ENCODE data around the gene OR2B6. TPM values are rescaled to one million over a fixed set of nuclear protein-coding genes. Genes with fewer than 3 reads are reported as not detected.

OR2B6 gene
- total and polyA plus RNA-seq, 2 of the 13 experiments (the other 11 are each of a cell fraction or from before 2014, with no cell fraction given) = 1.2 TPM; not detected in 1

DNA sequence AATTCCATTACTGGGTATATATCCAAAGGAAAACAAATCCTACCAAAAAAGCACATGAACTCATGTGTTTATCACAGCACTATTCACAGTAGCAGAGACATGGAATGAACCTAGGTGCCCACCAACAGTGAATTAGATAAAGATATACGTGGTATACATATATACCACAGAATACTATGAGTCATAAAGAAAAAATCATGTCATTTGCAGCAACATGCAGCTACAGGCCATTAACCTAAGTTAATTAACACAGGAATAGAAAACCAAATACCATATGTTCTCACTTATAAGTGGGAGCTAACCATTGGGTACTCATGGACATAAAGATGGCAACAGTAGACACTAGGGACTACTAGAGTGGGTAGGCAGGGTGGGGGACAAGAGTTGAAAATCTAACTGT lies 49.0 kb upstream of the OR2B6 start (continued):
- no peak for TF ChIP-seq ZNF350 (CRISPR knock-in tag; IDR thresholded peaks at IDR 0.05; ENCODE audit: borderline replicate concordance, low read depth)
- no peak for TF ChIP-seq RFX1 (IDR thresholded peaks at IDR 0.05)
- TF ChIP-seq SALL1 (CRISPR knock-in tag; IDR thresholded peaks at IDR 0.05) = no peak
- TF ChIP-seq ZNF850 (CRISPR knock-in tag; conservative IDR thresholded peaks at IDR 0.05) = no peak

DNA sequence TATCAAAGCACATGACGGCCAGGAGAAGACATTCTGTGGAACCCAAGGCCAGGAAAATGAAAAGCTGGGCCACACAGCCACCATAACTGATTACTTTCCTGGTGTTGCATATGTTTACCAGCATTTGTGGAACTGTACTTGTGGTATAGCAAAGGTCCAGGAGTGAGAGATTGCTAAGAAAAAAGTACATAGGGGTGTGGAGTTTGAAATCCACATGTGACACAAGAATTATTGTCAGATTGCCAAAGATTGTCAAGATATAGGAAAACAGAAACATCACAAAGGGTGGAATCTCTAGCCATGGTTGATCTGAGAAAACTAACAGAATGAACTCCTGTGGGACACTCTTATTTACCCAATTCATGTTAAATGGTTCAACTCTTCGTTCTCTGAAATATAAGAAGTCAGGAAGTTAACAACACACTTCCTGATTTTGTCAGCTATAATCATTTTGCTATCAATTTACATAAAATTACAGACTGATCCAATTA lies 45.0 kb upstream of the OR2B6 start, which contains the start of gene OR2B2:
TSS of gene OR2B2 (minus strand) at position 441 of the 491 bp plus-strand sequence. CDS start at position 364, 77 bp downstream.
- TF ChIP-seq AGO1 (IDR thresholded peaks at IDR 0.05; ENCODE audit: low read depth, low read length, poor library complexity, severe bottlenecking) = no peak
- TF ChIP-seq ZSCAN22 (CRISPR knock-in tag; IDR thresholded peaks at IDR 0.05) = no peak
- no peak for TF ChIP-seq KLF13 (CRISPR knock-in tag; IDR thresholded peaks at IDR 0.05)
- no peak for TF ChIP-seq ZNF879 (CRISPR knock-in tag; IDR thresholded peaks at IDR 0.05)
- TF ChIP-seq, protein P1, sequence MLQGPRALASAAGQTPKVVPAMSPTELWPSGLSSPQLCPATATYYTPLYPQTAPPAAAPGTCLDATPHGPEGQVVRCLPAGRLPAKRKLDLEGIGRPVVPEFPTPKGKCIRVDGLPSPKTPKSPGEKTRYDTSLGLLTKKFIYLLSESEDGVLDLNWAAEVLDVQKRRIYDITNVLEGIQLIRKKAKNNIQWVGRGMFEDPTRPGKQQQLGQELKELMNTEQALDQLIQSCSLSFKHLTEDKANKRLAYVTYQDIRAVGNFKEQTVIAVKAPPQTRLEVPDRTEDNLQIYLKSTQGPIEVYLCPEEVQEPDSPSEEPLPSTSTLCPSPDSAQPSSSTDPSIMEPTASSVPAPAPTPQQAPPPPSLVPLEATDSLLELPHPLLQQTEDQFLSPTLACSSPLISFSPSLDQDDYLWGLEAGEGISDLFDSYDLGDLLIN (CRISPR knock-in tag; IDR thresholded peaks at IDR 0.05; ENCODE audit: borderline replicate concordance) = no peak
- no peak for TF ChIP-seq TCF12 (IDR thresholded peaks at IDR 0.05)
- TF ChIP-seq TCF12 (CRISPR knock-in tag; IDR thresholded peaks at IDR 0.05) = no peak
- no peak for TF ChIP-seq CEBPG (CRISPR knock-in tag; IDR thresholded peaks at IDR 0.05)
- no peak for TF ChIP-seq ZNF260 (CRISPR knock-in tag; IDR thresholded peaks at IDR 0.05; ENCODE audit: borderline replicate concordance, low read depth)
- TF ChIP-seq NFYC (CRISPR knock-in tag; IDR thresholded peaks at IDR 0.05) = no peak
- TF ChIP-seq ZNF598 (CRISPR knock-in tag; IDR thresholded peaks at IDR 0.05; ENCODE audit: borderline replicate concordance) = no peak
- TF ChIP-seq ZNF792 (CRISPR knock-in tag; IDR thresholded peaks at IDR 0.05) = no peak
- no peak for TF ChIP-seq NFRKB (IDR thresholded peaks at IDR 0.05)
- TF ChIP-seq ZFP1 (CRISPR knock-in tag; IDR thresholded peaks at IDR 0.05) = no peak
- intact Hi-C loops (cut with micrococcal nuclease; ENCODE audit: unreplicated experiment) = no loop called here
- no peak within 1 kb of the TSS for H3K4me2 ChIP-seq (ENCODE audit: low read depth, low read length)
- H3K36me3 ChIP-seq (replicated peaks in 1 of 2; ENCODE audit: control insufficient read depth in 1 of 2, insufficient read depth in 2 of 2, low read length in 2 of 2) = no peaks in the 10 kb centered on the region
- no peak within 1 kb of the TSS for H3K27ac ChIP-seq (ENCODE audit: extremely low read length, insufficient read depth, low read length)
- H3K79me2 ChIP-seq (ENCODE audit: insufficient read depth, low read length) = no peaks in the 10 kb centered on the region
- no peak for FAIRE-seq
- no peak for DNase-seq (ENCODE audit: low spot score)
- no peak for ATAC-seq
- no peak within 1 kb of the TSS for H3K9ac ChIP-seq (ENCODE audit: insufficient read depth, low read depth, low read length)
- H4K20me1 ChIP-seq (ENCODE audit: insufficient read depth, low read length) = no peaks in the 10 kb centered on the region
- peaks cover 0 to 1% of the 10 kb centered on the region in 2 experiments; a peak in 1 of 5 replicates for H3K27me3 ChIP-seq (ENCODE audit: control insufficient read depth in 1 of 2, insufficient read depth in 2 of 2, low read length in 2 of 2)
- no peak within 1 kb of the TSS for H3K4me3 ChIP-seq (replicated peaks in 1 of 3; ENCODE audit: insufficient read depth in 1 of 3, low read depth in 2 of 3, low read length in 3 of 3)
- in situ Hi-C loops (cut with HindIII; ENCODE audit: extremely low pct_ligation_motif_present, low pct_unique_long_range_greater_than_20kb) = no loop called here
- CTCF ChIA-PET (ENCODE audit: low intra/inter-chr PET ratio, low total read pairs) = no interaction called here
- H3K4me1 ChIP-seq (ENCODE audit: insufficient read depth, low read length) = no peaks in the 10 kb centered on the region
- BruUV-seq (replicated peaks) = no TSS peak
- no peak within 1 kb of the TSS for H2AFZ ChIP-seq (ENCODE audit: low read length)
- 14% methylated on average over 2 of the region's 2 CpGs for WGBS (ENCODE audit: low lambda C conversion rate)
- POLR2A ChIA-PET = no interaction called here
- no peaks in the 10 kb centered on the region for H3K9me3 ChIP-seq (ENCODE audit: low read length)
